Measurements from ENCODE around the gene PSMD6.

- TF ChIP-seq RAD21 (conservative IDR thresholded peaks at IDR 0.05) (peak; percentile 40), EZH2 (IDR thresholded peaks at IDR 0.05; ENCODE audit: borderline replicate concordance, insufficient read depth, low read length, poor library complexity, severe bottlenecking) (no peak), CTCF (IDR thresholded peaks at IDR 0.05; ENCODE audit: poor library complexity, severe bottlenecking) (no peak), MXI1 (conservative IDR thresholded peaks at IDR 0.05; ENCODE audit: poor library complexity, severe bottlenecking) (peak; percentile 68), TAF1 (IDR thresholded peaks at IDR 0.05; ENCODE audit: low read depth) (no peak), SMC3 (conservative IDR thresholded peaks at IDR 0.05; ENCODE audit: poor library complexity) (peak; percentile 46), POLR2AphosphoS5 (IDR thresholded peaks at IDR 0.05) (peak; percentile 59)
- TF ChIP-seq, protein P1, sequence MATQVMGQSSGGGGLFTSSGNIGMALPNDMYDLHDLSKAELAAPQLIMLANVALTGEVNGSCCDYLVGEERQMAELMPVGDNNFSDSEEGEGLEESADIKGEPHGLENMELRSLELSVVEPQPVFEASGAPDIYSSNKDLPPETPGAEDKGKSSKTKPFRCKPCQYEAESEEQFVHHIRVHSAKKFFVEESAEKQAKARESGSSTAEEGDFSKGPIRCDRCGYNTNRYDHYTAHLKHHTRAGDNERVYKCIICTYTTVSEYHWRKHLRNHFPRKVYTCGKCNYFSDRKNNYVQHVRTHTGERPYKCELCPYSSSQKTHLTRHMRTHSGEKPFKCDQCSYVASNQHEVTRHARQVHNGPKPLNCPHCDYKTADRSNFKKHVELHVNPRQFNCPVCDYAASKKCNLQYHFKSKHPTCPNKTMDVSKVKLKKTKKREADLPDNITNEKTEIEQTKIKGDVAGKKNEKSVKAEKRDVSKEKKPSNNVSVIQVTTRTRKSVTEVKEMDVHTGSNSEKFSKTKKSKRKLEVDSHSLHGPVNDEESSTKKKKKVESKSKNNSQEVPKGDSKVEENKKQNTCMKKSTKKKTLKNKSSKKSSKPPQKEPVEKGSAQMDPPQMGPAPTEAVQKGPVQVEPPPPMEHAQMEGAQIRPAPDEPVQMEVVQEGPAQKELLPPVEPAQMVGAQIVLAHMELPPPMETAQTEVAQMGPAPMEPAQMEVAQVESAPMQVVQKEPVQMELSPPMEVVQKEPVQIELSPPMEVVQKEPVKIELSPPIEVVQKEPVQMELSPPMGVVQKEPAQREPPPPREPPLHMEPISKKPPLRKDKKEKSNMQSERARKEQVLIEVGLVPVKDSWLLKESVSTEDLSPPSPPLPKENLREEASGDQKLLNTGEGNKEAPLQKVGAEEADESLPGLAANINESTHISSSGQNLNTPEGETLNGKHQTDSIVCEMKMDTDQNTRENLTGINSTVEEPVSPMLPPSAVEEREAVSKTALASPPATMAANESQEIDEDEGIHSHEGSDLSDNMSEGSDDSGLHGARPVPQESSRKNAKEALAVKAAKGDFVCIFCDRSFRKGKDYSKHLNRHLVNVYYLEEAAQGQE (IDR thresholded peaks at IDR 0.05; ENCODE audit: borderline replicate concordance) = peak; percentile 93
Observed at GRCh38 chr3:64053581-64053980, 30.3 kb upstream of the PSMD6 start.

Data from neural cell (in vitro differentiated cells).